A549 (cell line): ENCODE data around the gene MAGI1.

Experiments used
- EP300 ChIP-seq, 2 experiments: fragments of >200 bp; sonication (Bioruptor Twin); formaldehyde crosslinking; IDR thresholded peaks; 2 replicates in 1 of 2; 3 replicates in 1 of 2; pipeline ENCODE4 v1.6.1; 2016 to 2017
- ESRRA ChIP-seq: fragments of 150-350 bp; IDR thresholded peaks from 2 replicates; pipeline ENCODE4 v1.6.1; 2014; ENCODE audit warnings: mild to moderate bottlenecking, low read length, borderline replicate concordance
- JUNB ChIP-seq: fragments of >200 bp; sonication (Bioruptor Twin); formaldehyde crosslinking; IDR thresholded peaks from 2 replicates; pipeline ENCODE4 v1.6.1; 2016
- POLR2A ChIP-seq: IDR thresholded peaks from 2 replicates; pipeline ENCODE4 v1.6.1; 2012; ENCODE audit warnings: mild to moderate bottlenecking, low read length
- ZSCAN20 ChIP-seq: fragments of 250-450 bp; sonication (Bioruptor Pico); IDR thresholded peaks from 2 replicates; pipeline ENCODE4 v1.8.0; 2022; ENCODE audit warnings: mild to moderate bottlenecking, moderate library complexity
- TF ChIP-seq, protein P1 (sequence below): fragments of 450-650 bp; IDR thresholded peaks from 2 replicates; pipeline ENCODE4 v1.6.1; 2014; ENCODE audit warnings: antibody characterized with exemption
- TF ChIP-seq, protein P2 (sequence below): fragments of >200 bp; sonication (Bioruptor Twin); formaldehyde crosslinking; IDR thresholded peaks from 3 replicates; pipeline ENCODE4 v1.5.1; 2016

DNA sequence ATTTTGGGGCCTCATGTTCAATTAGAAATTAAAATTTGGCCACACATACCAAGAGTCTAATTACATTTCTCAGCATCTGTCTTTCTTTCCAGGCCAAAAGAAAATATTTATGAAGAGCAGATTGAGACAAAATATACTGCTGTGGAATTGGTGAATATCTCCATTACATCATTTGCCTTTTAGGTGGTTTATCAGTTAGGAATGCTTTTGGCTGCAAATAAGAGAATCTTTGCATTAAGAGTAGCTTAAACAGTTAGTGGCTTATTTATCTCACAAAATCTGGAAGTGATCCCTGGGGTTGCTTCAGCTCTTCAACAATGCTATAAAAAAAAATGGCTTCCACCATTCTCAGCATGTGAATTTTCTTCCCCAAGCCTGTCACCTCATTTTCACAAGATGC is 308.7 kb downstream of the MAGI1 start:
- TF ChIP-seq, protein P1, sequence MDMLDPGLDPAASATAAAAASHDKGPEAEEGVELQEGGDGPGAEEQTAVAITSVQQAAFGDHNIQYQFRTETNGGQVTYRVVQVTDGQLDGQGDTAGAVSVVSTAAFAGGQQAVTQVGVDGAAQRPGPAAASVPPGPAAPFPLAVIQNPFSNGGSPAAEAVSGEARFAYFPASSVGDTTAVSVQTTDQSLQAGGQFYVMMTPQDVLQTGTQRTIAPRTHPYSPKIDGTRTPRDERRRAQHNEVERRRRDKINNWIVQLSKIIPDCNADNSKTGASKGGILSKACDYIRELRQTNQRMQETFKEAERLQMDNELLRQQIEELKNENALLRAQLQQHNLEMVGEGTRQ, result no peak
- no peak for TF ChIP-seq EP300 (IDR thresholded peaks at IDR 0.05)
- TF ChIP-seq, protein P2, sequence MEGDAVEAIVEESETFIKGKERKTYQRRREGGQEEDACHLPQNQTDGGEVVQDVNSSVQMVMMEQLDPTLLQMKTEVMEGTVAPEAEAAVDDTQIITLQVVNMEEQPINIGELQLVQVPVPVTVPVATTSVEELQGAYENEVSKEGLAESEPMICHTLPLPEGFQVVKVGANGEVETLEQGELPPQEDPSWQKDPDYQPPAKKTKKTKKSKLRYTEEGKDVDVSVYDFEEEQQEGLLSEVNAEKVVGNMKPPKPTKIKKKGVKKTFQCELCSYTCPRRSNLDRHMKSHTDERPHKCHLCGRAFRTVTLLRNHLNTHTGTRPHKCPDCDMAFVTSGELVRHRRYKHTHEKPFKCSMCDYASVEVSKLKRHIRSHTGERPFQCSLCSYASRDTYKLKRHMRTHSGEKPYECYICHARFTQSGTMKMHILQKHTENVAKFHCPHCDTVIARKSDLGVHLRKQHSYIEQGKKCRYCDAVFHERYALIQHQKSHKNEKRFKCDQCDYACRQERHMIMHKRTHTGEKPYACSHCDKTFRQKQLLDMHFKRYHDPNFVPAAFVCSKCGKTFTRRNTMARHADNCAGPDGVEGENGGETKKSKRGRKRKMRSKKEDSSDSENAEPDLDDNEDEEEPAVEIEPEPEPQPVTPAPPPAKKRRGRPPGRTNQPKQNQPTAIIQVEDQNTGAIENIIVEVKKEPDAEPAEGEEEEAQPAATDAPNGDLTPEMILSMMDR, result no peak
- TF ChIP-seq JUNB, result no peak
- no peak for TF ChIP-seq ZSCAN20 (CRISPR knock-in tag)
- TF ChIP-seq POLR2A, result no peak
- no peak for TF ChIP-seq ESRRA
